Vagina (tissue), 2 donors: ENCODE results near the gene CBLB. TPM values are rescaled to one million over a fixed set of nuclear protein-coding genes. Genes with fewer than 3 reads are reported as not detected.

Experiments
- DNase-seq, 2 donors: peaks; one replicate each; pipeline ENCODE4 v3.0.0-alpha.2; 2017; ENCODE audit errors: extremely low spot score in 2 of 2
- H3K27ac ChIP-seq: fragments of 200-600 bp; sonication (generic); one replicate; pipeline ENCODE4 v1.5.1; 2019
- H3K27me3 ChIP-seq: fragments of 200-600 bp; sonication (generic); one replicate; pipeline ENCODE4 v1.5.1; 2019
- H3K36me3 ChIP-seq, 2 donors: fragments of 200-600 bp; sonication (generic); one replicate each; pipeline ENCODE4 v1.5.1; 2017 to 2019
- H3K4me1 ChIP-seq: fragments of 200-600 bp; sonication (generic); one replicate; pipeline ENCODE4 v1.5.1; 2019
- H3K4me3 ChIP-seq, 2 donors: fragments of 200-600 bp; sonication (generic); 1 replicate in 1 of 2; 2 replicates in 1 of 2; pipeline ENCODE4 v1.5.1; 2016 to 2019
- H3K9me3 ChIP-seq: fragments of 200-600 bp; sonication (generic); one replicate; pipeline ENCODE4 v1.5.1; 2019
- POLR2A ChIP-seq, 2 donors: fragments of 450-650 bp; IDR thresholded peaks; one replicate each; pipeline ENCODE4 v1.6.1; 2017; ENCODE audit warnings: antibody characterized with exemption in 2 of 2, mild to moderate bottlenecking in 2 of 2, moderate library complexity in 2 of 2
- POLR2AphosphoS5 ChIP-seq, 2 donors: sonication (generic); formaldehyde crosslinking; IDR thresholded peaks; one replicate each; pipeline ENCODE4 v1.9.0; 2017; ENCODE audit warnings: antibody characterized with exemption in 2 of 2, mild to moderate bottlenecking in 2 of 2, low read depth in 1 of 2; ENCODE audit not compliant: insufficient read depth in 1 of 2
- intact Hi-C: fragments of 100-400 bp; cut with DNase I; formaldehyde crosslinking; loops from one replicate; pipeline ENCODE4 v1.15.1; 2023
- total RNA-seq: library from RNA; depleted of rRNA; stranded (reverse); fragments of >200 nt; gene quantifications from one replicate; pipeline ENCODE4 v1.2.3, GENCODE V29; 2016
- TF ChIP-seq, protein P1 (sequence below), 3 experiments: fragments of 450-650 bp in 2 of 3; fragments of 200-600 bp in 1 of 3; sonication (generic) in 1 of 3; IDR thresholded peaks; one replicate each; pipeline ENCODE4 v1.5.1; 2017 to 2019; ENCODE audit warnings: antibody characterized with exemption in 3 of 3, mild to moderate bottlenecking in 2 of 3, moderate library complexity in 2 of 3

Gene CBLB
- total RNA-seq, 1 donor from 2014 or later = 58.4 TPM

GRCh38 chr3:105809208-105809888, 59.5 kb downstream of the CBLB start:
- intact Hi-C loops = no loop called here
- H3K9me3 ChIP-seq = no peaks in the 10 kb centered on the region
- peaks cover 49% of the 10 kb centered on the region for H3K4me1 ChIP-seq
- no peak for TF ChIP-seq POLR2AphosphoS5 (IDR thresholded peaks at IDR 0.05; ENCODE audit: insufficient read depth in 1 of 2, low read depth in 1 of 2)
- TF ChIP-seq POLR2A (IDR thresholded peaks at IDR 0.05) = no peak
- TF ChIP-seq, protein P1, sequence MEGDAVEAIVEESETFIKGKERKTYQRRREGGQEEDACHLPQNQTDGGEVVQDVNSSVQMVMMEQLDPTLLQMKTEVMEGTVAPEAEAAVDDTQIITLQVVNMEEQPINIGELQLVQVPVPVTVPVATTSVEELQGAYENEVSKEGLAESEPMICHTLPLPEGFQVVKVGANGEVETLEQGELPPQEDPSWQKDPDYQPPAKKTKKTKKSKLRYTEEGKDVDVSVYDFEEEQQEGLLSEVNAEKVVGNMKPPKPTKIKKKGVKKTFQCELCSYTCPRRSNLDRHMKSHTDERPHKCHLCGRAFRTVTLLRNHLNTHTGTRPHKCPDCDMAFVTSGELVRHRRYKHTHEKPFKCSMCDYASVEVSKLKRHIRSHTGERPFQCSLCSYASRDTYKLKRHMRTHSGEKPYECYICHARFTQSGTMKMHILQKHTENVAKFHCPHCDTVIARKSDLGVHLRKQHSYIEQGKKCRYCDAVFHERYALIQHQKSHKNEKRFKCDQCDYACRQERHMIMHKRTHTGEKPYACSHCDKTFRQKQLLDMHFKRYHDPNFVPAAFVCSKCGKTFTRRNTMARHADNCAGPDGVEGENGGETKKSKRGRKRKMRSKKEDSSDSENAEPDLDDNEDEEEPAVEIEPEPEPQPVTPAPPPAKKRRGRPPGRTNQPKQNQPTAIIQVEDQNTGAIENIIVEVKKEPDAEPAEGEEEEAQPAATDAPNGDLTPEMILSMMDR (IDR thresholded peaks at IDR 0.05) = no peak
- DNase-seq = no peak
- no peak overlapping the region for H3K4me3 ChIP-seq
- no peaks in the 10 kb centered on the region for H3K36me3 ChIP-seq
- no peak overlapping the region for H3K27ac ChIP-seq
- H3K27me3 ChIP-seq = no peaks in the 10 kb centered on the region

GRCh38 chr3:105807701-105808100, 61.1 kb downstream of the CBLB start:
- no peak overlapping the region for H3K27ac ChIP-seq
- no peak for DNase-seq
- H3K9me3 ChIP-seq = no peaks in the 10 kb centered on the region
- peaks cover 49% of the 10 kb centered on the region for H3K4me1 ChIP-seq
- no peak for TF ChIP-seq POLR2A (IDR thresholded peaks at IDR 0.05)
- no peak for TF ChIP-seq POLR2AphosphoS5 (IDR thresholded peaks at IDR 0.05; ENCODE audit: insufficient read depth in 1 of 2, low read depth in 1 of 2)
- TF ChIP-seq, protein P1 (IDR thresholded peaks at IDR 0.05) = no peak
- no peak overlapping the region for H3K4me3 ChIP-seq
- no peaks in the 10 kb centered on the region for H3K36me3 ChIP-seq
- H3K27me3 ChIP-seq = no peaks in the 10 kb centered on the region
- intact Hi-C loops = no loop called here

- H3K4me1 ChIP-seq = peaks cover 47% of the 10 kb centered on the region
- TF ChIP-seq POLR2AphosphoS5 (IDR thresholded peaks at IDR 0.05; ENCODE audit: insufficient read depth in 1 of 2, low read depth in 1 of 2) (no peak), POLR2A (IDR thresholded peaks at IDR 0.05) (no peak)
- TF ChIP-seq, protein P1 (IDR thresholded peaks at IDR 0.05) = no peak
These were observed 61.7 kb downstream of the CBLB start for GRCh38 chr3:105807146-105807545.

DNA sequence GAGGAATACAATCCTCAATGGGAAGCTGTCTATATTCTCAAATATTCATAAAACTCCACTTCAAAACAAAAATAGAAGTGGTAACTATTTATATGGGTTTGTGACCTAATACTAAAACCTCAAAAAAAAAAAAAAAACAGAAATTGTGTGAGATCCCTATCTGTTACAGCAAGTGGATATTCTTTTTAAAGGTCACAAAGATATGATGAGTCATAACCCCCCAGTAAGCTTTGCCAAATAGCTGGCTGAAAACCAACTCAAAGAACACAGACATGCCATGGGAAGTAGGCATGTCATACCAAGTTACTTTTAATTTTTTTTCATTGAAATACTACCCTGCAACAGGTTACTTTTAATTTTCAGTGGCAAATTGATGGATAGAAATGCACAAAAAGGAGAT, 62.5 kb downstream of the CBLB start:
- no peaks in the 10 kb centered on the region for H3K36me3 ChIP-seq
- no peak for DNase-seq
- H3K27ac ChIP-seq = no peak overlapping the region
- intact Hi-C loops = no loop called here
- H3K27me3 ChIP-seq = no peaks in the 10 kb centered on the region
- no peak overlapping the region for H3K4me3 ChIP-seq
- H3K4me1 ChIP-seq = peaks cover 46% of the 10 kb centered on the region
- H3K9me3 ChIP-seq = no peaks in the 10 kb centered on the region
- TF ChIP-seq, protein P1 (IDR thresholded peaks at IDR 0.05) = no peak
- TF ChIP-seq POLR2AphosphoS5 (IDR thresholded peaks at IDR 0.05; ENCODE audit: insufficient read depth in 1 of 2, low read depth in 1 of 2) = peak in 1 of 2 donors; percentile 12

More at GRCh38 chr3:105807146-105807545, 61.7 kb downstream of the CBLB start:
- Histone ChIP-seq H3K9me3 (no peaks in the 10 kb centered on the region), H3K27ac (no peak overlapping the region), H3K4me3 (no peak overlapping the region), H3K27me3 (no peaks in the 10 kb centered on the region), H3K36me3 (no peaks in the 10 kb centered on the region)
- intact Hi-C loops = no loop called here
- DNase-seq = no peak

GRCh38 chr3:105805404-105805803, 63.4 kb downstream of the CBLB start:
- Histone ChIP-seq H3K27me3 (no peaks in the 10 kb centered on the region), H3K9me3 (no peaks in the 10 kb centered on the region), H3K36me3 (no peaks in the 10 kb centered on the region), H3K27ac (no peak overlapping the region), H3K4me3 (no peak overlapping the region), H3K4me1 (peaks cover 45% of the 10 kb centered on the region)
- DNase-seq = no peak
- TF ChIP-seq POLR2A (IDR thresholded peaks at IDR 0.05) = no peak
- TF ChIP-seq POLR2AphosphoS5 (IDR thresholded peaks at IDR 0.05; ENCODE audit: insufficient read depth in 1 of 2, low read depth in 1 of 2) = no peak
- TF ChIP-seq, protein P1 (IDR thresholded peaks at IDR 0.05) = no peak
- intact Hi-C loops = no loop called here
